A673 (cell line): Measurements from ENCODE around the gene OR4K2.

Experiments used
- EZH2 ChIP-seq: fragments of 200-600 bp; sonication (generic); IDR thresholded peaks from 2 replicates; pipeline ENCODE4 v1.6.1; 2017; ENCODE audit warnings: borderline replicate concordance, low read depth, mild to moderate bottlenecking, mixed read lengths, antibody characterized with exemption, low read length; ENCODE audit not compliant: poor library complexity, severe bottlenecking
- TF ChIP-seq, protein P1 (sequence below): fragments of 300-800, 200-600 bp; sonication (generic); conservative IDR thresholded peaks from 2 replicates; pipeline ENCODE4 v1.5.1; 2017; ENCODE audit warnings: low read depth, mild to moderate bottlenecking, antibody characterized with exemption, low read length, moderate library complexity, mixed read lengths

DNA sequence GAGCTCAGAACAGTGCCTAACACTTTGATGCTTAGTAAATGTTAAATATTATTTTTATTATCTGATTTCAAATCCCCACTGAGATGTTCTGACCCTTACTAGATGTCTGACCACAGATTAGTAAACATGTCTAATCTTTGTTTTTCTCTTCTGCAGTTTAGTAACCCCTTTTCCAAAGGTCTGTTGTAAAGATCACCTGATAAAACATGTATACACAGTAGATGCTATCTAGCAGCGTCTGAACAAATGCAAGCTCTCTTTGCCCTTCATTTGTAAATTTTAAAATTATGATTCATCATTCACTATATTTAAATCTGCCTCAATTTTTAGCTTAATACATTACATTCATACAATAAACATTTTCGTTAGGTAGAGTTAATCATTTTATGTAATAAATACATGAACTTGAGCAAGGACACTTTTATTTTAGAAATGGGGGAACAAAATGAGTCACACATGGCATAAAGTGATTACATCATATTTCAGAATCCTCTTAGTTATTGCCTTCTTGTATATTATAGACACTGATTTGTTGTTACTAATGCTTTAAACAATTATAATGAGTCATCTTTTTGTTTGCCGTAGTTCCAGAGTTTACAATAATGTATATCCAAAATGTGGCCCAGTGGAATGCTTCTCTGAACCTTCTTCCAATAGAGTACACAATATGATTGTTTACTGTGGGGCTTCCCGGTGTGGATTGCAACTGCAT is 43.8 kb downstream of the OR4K2 start:
- TF ChIP-seq, protein P1, sequence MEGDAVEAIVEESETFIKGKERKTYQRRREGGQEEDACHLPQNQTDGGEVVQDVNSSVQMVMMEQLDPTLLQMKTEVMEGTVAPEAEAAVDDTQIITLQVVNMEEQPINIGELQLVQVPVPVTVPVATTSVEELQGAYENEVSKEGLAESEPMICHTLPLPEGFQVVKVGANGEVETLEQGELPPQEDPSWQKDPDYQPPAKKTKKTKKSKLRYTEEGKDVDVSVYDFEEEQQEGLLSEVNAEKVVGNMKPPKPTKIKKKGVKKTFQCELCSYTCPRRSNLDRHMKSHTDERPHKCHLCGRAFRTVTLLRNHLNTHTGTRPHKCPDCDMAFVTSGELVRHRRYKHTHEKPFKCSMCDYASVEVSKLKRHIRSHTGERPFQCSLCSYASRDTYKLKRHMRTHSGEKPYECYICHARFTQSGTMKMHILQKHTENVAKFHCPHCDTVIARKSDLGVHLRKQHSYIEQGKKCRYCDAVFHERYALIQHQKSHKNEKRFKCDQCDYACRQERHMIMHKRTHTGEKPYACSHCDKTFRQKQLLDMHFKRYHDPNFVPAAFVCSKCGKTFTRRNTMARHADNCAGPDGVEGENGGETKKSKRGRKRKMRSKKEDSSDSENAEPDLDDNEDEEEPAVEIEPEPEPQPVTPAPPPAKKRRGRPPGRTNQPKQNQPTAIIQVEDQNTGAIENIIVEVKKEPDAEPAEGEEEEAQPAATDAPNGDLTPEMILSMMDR = no peak
- no peak for TF ChIP-seq EZH2
